NCI-H1048 (cell line): Measurements from ENCODE around the gene TMOD2.
"Not testable (repeated sequence)": the region's sequence is repeated elsewhere in the genome, so short reads cannot be mapped to it uniquely, and the experiment has no call there.

Experiments
- DNase-seq: peaks from one replicate; lab custom pipeline; 2025; lab: John Stamatoyannopoulos, UW

TMOD2 gene

GRCh38 chr15:51775967-51776816, 24.8 kb downstream of the TMOD2 start:
- no peak for DNase-seq

GRCh38 chr15:51776952-51777569, 25.7 kb downstream of the TMOD2 start:
- peak; percentile 24 for DNase-seq

- no peak for DNase-seq
These were observed 29.2 kb downstream of the TMOD2 start for GRCh38 chr15:51780636-51781035.

- no peak for DNase-seq
These were observed 30.1 kb downstream of the TMOD2 start for GRCh38 chr15:51781506-51781905.

GRCh38 chr15:51782357-51782896, 31.0 kb downstream of the TMOD2 start:
- DNase-seq = no peak

- DNase-seq = no peak
These were observed 32.6 kb downstream of the TMOD2 start for GRCh38 chr15:51783967-51784366.

GRCh38 chr15:51787130-51787529, 35.7 kb downstream of the TMOD2 start:
- DNase-seq = not testable (repeated sequence)

- DNase-seq = not testable (repeated sequence)
These were observed 41.1 kb downstream of the TMOD2 start for GRCh38 chr15:51792474-51792873.

- DNase-seq = no peak
These were observed 42.3 kb downstream of the TMOD2 start for GRCh38 chr15:51793521-51794305.

- DNase-seq = no peak
These were observed 45.5 kb downstream of the TMOD2 start for GRCh38 chr15:51796847-51797401.

GRCh38 chr15:51798281-51798680, 46.9 kb downstream of the TMOD2 start:
- DNase-seq = no peak

- no peak for DNase-seq
These were observed 48.2 kb downstream of the TMOD2 start for GRCh38 chr15:51799282-51800252.

GRCh38 chr15:51801391-51801835, 50.0 kb downstream of the TMOD2 start:
- no peak for DNase-seq

GRCh38 chr15:51802593-51802992, 51.2 kb downstream of the TMOD2 start:
- DNase-seq = no peak

GRCh38 chr15:51803965-51804364, 52.6 kb downstream of the TMOD2 start:
- DNase-seq = no peak

GRCh38 chr15:51806123-51806522, 54.7 kb downstream of the TMOD2 start:
- no peak for DNase-seq

GRCh38 chr15:51809457-51809856, 58.1 kb downstream of the TMOD2 start:
- no peak for DNase-seq

GRCh38 chr15:51812598-51812997, 61.2 kb downstream of the TMOD2 start:
- DNase-seq = no peak

GRCh38 chr15:51814606-51815005, 63.2 kb downstream of the TMOD2 start:
- DNase-seq = no peak

GRCh38 chr15:51816611-51817010, 65.2 kb downstream of the TMOD2 start:
- DNase-seq = no peak

GRCh38 chr15:51818150-51818549, 66.8 kb downstream of the TMOD2 start:
- no peak for DNase-seq
